DMS153 treated with DMSO at 0.1 percent for 48 hours (cell line): ENCODE data around the gene BBOX1.
A peak's percentile ranks its signal among the peaks of the same experiment; 100 is the strongest.
"Not testable (repeated sequence)": the region's sequence is repeated elsewhere in the genome, so short reads cannot be mapped to it uniquely, and the experiment has no call there.

ENCODE experiments used
- DNase-seq: peaks from one replicate; lab custom pipeline; 2025; ENCODE audit not compliant: unreplicated experiment; lab: John Stamatoyannopoulos, UW

Gene BBOX1

GRCh38 chr11:27122001-27122400 is 81.4 kb downstream of the BBOX1 start:
- DNase-seq, result no peak

DNA sequence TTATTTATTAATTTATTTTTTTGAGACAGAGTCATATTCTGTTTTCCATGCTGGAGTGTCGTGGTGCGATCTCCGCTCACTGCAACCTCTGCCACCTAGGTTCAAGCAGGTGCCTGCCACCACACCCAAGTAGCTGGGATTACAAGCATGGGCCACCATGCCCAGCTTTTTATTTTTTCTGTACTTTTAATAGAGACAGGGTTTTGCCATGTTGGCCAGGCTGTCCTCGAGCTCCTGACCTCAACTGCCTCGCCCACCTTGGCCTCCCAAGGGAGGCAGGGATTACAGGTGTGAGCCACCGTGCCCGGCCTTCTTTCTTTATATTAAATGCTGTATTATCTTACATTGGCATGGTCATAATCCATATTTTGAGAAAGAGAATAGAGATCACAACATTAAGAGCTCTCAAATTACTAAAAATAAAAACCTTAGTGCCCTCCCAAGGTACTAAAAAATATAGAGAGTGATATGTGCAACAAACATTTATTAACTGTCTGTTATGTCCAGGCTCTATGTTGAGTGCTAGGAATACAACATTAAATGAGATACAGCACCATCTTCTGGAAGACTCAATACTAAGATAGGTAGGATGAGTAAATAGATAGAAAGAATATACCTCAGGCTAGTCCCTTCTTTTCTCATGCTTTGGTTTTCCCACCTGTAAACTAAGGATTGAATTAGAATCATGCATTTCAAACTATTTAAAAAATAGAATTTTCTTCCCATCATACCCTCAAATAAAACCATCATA is 84.1 kb downstream of the BBOX1 start:
- no peak for DNase-seq

DNA sequence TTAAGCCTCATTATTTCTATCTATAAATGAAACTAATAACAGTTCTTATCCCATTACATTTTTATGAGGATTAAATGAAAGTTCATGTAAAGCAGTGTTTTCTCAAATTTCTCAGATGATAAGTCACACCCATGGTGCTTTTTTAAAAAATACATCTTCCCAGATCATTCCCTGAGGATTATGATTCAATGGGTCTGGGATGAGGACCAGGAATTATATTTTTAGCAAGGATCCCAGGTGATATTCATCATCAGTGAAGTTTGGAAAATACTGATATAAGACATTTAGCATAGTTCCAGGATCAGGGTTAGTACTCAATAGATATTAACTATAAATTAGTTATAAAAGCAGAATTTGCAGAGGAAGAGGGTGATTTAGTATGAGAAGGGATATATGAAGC is 89.1 kb downstream of the BBOX1 start:
- no peak for DNase-seq

- DNase-seq, result no peak
Observed at GRCh38 chr11:27130806-27131205, 90.2 kb downstream of the BBOX1 start.

GRCh38 chr11:27135924-27136329 is 95.3 kb downstream of the BBOX1 start:
- DNase-seq, result not testable (repeated sequence)

DNA sequence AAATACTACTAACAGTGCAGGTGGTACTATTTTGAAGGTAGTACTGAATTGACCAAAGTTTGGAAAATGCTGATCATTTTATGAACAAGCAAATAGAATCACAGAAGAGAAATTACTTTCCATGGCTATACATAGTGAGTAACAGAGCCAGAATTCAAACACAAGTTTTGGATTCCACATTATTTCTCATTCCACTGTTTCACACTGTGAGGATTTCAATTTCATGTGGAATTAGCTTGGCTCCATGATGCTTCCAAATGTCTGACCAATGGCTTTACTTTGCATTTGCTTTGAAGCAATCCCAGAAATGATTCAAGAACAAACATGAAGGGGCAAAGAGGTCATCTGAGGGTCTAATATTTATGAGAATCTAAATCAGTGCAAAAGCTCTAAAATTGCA is 98.1 kb downstream of the BBOX1 start:
- no peak for DNase-seq

DNA sequence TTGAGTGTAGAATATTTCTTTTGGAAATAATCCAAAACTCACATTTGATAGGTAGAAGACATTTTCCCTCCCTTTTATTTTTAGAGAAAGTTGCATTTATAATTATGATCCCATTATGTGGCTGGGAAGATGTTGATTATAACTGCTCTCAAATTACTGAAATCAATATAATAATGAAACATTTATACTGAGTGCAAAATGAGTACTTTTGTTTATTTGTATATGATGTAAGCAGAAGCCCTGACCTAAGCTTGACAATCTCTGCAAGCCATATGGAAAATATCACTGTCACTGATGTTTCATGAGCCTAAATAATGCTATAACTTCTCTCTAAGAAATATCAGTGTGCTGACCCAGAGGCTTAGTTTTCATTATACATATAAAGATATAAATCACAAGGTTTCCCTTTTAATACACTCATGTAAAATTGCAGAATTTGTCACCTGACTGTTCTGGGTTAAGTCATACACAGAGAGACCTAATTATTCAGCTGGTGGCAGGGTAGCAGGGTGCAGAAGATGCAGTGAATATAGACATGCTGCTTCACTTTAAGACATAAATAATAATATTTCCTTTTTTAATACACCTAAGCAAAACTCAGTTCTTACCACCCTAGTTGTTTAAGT is 99.2 kb downstream of the BBOX1 start:
- DNase-seq, result no peak

GRCh38 chr11:27141576-27141975 is 101.0 kb downstream of the BBOX1 start:
- no peak for DNase-seq

DNA sequence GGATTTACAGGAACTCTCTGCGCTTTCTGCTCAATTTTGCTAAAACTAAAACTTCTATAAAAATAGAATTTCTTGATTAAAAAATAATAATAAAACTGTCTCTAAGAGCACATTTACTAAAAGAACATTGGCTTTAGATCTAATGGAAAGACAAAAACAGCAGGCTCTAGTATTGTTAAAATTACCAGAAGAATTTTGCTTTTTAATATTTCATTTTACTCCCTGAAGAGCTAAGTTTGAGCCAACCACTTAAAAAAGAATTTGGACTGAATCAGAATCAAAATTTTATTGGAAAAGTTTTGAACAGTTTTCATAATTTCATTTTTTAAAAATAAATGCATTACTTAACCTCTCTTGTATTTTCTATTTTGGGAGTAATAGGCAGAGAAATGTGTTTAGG is 107.3 kb downstream of the BBOX1 start:
- DNase-seq, result no peak

DNA sequence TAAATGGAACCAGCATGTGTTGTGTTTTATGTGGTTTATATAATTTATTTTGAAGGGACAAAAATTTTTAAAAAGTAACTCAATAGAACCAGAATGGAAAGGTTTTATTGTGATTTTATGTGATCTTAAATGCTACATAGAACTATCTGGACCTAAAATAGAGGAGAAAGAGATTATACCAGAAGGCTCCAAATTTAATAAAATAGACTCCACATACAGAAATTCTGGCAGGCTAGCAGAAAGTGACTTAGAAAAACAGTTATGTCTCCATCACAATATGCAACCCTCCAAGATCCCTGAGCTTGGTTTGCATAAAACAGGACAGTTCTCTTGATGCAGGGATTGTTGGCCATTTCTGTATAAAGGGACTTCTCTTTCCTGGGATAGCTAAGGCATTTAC is 107.9 kb downstream of the BBOX1 start:
- no peak for DNase-seq

- no peak for DNase-seq
Observed at GRCh38 chr11:27150098-27150497, 109.5 kb downstream of the BBOX1 start.

DNA sequence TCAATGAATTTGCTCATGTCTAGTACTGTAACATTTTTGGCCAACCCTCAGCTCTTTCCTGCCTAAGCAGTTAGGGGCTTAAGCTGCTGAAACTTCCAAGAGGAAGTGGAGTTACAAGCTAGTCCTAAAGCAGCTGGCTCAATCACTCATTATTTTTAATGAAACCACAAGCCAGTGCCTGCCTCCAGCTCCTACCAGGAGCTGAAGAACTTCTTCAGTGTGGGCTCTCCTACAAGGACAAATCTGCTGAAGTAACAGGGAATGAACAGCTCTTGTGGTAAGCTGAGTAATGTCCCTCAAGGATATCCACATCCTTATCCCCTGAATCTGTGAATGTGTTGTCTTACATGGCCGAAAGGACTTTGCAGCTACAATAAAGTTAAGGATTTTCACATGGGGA is 112.5 kb downstream of the BBOX1 start:
- DNase-seq, result no peak

DNA sequence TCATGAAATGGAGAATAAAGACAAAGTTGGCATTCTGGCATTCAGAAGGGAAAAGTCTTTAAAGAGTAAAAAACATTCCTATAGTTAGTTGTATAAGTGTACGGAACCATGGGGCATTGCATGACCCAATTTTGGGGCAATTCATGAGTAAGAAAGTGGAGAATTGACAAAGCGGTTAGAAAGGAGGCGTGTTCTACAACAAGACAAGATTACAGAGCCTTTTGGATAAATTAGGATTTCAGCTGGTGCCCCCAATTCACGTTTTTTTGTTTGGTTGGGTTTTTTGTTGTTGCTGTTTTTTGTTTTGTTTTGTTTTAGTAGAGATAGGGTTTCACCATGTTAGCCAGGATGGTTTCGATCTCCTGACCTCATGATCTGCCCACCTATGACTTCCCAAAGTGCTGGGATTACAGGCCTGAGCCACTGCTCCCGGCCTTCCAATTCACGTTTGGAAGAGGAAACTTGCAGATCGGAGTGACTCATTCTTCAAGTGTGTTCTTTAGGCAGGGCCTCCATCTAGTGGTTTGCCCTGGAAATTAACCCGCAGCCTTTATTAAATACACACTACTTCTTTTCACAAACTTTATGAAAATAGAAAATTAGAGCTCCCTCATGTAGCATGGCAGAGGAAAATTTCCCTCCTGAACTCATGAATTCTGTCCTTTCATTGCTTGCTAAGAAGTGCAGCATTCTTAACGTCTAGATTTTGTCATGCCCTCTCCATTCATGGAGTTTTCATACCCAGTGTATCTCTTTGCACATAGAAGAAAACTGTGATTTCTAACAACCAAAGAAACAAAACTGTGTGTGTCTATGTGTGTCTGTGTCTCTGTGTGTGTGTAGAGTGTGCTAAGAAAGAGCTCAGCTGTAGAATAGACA is 118.1 kb downstream of the BBOX1 start:
- DNase-seq, result peak; percentile 27

GRCh38 chr11:27159335-27159679 is 118.7 kb downstream of the BBOX1 start:
- DNase-seq, result no peak

DNA sequence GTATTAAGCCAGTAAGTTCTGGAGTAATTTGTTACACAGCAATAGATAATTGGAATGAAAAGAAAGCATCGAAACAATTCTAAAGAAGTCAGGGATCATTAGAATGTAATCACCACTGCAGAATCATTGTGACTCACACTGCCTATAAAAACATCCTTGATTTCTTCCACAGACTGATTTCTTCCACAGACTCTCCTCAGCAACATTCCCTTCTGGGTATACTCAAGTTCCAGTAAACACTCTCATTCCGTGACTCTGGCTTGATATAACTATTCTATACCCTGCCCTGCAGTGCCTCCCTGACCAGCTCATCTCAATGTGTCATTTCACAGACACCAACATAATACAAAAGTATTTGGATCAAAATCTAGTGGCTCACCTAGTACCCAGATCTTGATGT is 120.5 kb downstream of the BBOX1 start:
- no peak for DNase-seq

DNA sequence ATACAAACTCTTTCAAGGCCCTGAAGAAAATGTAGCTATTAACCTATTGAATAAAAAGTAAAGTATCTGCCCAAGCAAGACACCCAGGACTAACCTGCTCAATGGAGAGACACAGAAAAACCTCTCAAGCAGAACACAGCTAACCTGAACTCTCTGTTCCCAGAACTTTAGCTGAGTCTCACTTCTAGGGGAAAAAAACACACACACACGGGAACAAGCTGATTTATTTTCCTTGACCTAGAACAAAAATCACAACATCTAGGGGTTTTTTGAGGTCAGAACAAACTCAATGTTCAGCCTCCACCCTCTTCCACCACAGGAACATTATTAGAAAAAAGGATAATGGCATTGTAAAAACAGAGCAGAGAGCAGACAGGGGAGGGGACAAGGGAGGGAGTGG is 121.6 kb downstream of the BBOX1 start:
- no peak for DNase-seq

- no peak for DNase-seq
Observed at GRCh38 chr11:27166130-27166529, 125.5 kb downstream of the BBOX1 start.

GRCh38 chr11:27171376-27171958 is 130.9 kb downstream of the BBOX1 start:
- no peak for DNase-seq

- peak; percentile 65 for DNase-seq
Observed at GRCh38 chr11:27173545-27173944, 132.9 kb downstream of the BBOX1 start.

- DNase-seq, result no peak
Observed at GRCh38 chr11:27174021-27174420, 133.4 kb downstream of the BBOX1 start.

DNA sequence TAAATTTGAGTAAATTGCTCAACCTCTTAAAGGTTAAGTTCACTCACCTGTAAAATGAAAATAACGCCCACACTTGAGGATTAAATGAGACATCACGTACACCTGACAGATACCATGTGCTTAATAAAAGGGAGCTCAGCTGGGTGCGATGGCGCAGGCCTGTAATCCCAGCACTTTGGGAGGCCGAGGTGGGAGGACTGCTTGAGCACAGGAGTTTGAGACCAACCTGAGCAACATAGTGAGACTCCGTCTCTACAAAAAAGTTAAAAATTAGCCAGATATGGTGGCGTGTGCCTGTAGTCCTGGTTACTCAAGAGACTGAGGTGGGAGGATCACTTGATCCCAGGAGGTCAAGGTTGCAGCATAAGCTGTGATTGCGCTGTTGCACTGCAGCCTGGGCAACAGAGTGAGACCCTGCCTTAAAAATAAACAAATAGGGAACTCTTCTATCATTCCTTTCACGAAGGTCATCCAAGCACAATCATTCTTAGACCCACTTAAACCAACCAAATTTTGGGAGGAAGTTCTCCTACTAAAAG is 134.1 kb downstream of the BBOX1 start:
- no peak for DNase-seq
